ENCODE measurements around the gene PARP8. TPM values are rescaled to one million over a fixed set of nuclear protein-coding genes. Genes with fewer than 3 reads are reported as not detected.

Gene PARP8
- total and polyA plus RNA-seq, 9 of the 15 experiments (the other 6 are each of a cell fraction or from before 2014, with no cell fraction given): 0.03 to 0.31 TPM; not detected in 7

DNA sequence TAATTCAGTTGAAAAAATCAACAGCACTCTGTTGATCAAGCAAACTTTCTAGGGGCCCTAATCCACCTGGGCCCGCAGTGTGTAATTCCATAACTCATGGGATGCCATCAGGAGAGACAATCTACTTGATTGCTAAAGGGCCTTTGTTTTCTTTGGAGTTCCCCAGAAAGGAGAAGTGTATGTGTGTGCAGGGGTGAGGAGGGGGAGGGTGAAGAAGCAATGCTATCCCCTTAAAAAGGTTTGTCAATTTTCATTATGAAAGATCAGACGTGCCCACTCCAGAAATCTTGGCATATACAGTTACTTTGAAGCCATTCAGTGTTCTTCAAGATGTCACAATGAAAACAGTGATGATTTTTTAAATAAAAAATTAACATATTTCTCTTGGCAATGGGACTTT is 6.2 kb downstream of the PARP8 start:
- FAIRE-seq: no peak
- H2AFZ ChIP-seq (ENCODE audit: low read depth, low read length): no peak overlapping the region
- H3K9me3 ChIP-seq (replicated peaks; ENCODE audit: control insufficient read depth, insufficient read depth, low read depth, low read length): no peaks in the 10 kb centered on the region
- no peak overlapping the region for H3K9ac ChIP-seq (ENCODE audit: insufficient read depth in 1 of 2, low read depth in 2 of 2, low read length in 2 of 2)
- WGBS (ENCODE audit: insufficient coverage, low coverage, missing lambda C conversion rate): 4% methylated on average over 2 of the region's 2 CpGs
- in situ Hi-C loops (cut with MboI): no loop called here
- H3K27me3 ChIP-seq (ENCODE audit: control insufficient read depth in 2 of 2, insufficient read depth in 2 of 2, low read length in 2 of 2): no peaks in the 10 kb centered on the region
- H3K4me2 ChIP-seq (ENCODE audit: insufficient read depth, low read length): no peak overlapping the region
- no peak for DNase-seq (ENCODE audit: extremely low read depth in 1 of 4, low spot score in 3 of 4)
- no peaks in the 10 kb centered on the region for H3K79me2 ChIP-seq (ENCODE audit: control insufficient read depth, insufficient read depth, low read length)
- no peak overlapping the region for H3K4me3 ChIP-seq
- H3K27ac ChIP-seq (ENCODE audit: extremely low read depth, low read depth, low read length): no peak overlapping the region
- no peak for ATAC-seq
- no peaks in the 10 kb centered on the region for H3K36me3 ChIP-seq (ENCODE audit: control insufficient read depth, insufficient read depth, low read length)
- no TSS peak for BruUV-seq (replicated peaks)
- ChIA-PET POLR2A (no interaction called here), CTCF (ENCODE audit: low intra/inter-chr PET ratio) (no interaction called here)
- H3K4me1 ChIP-seq (replicated peaks in 1 of 2; ENCODE audit: control insufficient read depth in 2 of 2, insufficient read depth in 2 of 2, low read length in 2 of 2): peaks cover 0 to 2% of the 10 kb centered on the region in 2 experiments; a peak in 1 of 5 replicates
- no peaks in the 10 kb centered on the region for H3K9me1 ChIP-seq (ENCODE audit: control insufficient read depth, insufficient read depth, low read length)
- no peaks in the 10 kb centered on the region for H4K20me1 ChIP-seq (replicated peaks; ENCODE audit: control insufficient read depth, insufficient read depth, low read length)
- intact Hi-C loops (cut with micrococcal nuclease): no loop called here
- no peak for TF ChIP-seq RAD51 (IDR thresholded peaks at IDR 0.05; ENCODE audit: borderline replicate concordance, low read depth)
- no peak for TF ChIP-seq ZNF354B (CRISPR knock-in tag; IDR thresholded peaks at IDR 0.05)
- no peak for TF ChIP-seq NFYB (IDR thresholded peaks at IDR 0.05; ENCODE audit: extremely low read depth, insufficient read length)
- TF ChIP-seq HDAC6 (IDR thresholded peaks at IDR 0.05; ENCODE audit: low read depth, low read length): no peak
- TF ChIP-seq, protein P1, sequence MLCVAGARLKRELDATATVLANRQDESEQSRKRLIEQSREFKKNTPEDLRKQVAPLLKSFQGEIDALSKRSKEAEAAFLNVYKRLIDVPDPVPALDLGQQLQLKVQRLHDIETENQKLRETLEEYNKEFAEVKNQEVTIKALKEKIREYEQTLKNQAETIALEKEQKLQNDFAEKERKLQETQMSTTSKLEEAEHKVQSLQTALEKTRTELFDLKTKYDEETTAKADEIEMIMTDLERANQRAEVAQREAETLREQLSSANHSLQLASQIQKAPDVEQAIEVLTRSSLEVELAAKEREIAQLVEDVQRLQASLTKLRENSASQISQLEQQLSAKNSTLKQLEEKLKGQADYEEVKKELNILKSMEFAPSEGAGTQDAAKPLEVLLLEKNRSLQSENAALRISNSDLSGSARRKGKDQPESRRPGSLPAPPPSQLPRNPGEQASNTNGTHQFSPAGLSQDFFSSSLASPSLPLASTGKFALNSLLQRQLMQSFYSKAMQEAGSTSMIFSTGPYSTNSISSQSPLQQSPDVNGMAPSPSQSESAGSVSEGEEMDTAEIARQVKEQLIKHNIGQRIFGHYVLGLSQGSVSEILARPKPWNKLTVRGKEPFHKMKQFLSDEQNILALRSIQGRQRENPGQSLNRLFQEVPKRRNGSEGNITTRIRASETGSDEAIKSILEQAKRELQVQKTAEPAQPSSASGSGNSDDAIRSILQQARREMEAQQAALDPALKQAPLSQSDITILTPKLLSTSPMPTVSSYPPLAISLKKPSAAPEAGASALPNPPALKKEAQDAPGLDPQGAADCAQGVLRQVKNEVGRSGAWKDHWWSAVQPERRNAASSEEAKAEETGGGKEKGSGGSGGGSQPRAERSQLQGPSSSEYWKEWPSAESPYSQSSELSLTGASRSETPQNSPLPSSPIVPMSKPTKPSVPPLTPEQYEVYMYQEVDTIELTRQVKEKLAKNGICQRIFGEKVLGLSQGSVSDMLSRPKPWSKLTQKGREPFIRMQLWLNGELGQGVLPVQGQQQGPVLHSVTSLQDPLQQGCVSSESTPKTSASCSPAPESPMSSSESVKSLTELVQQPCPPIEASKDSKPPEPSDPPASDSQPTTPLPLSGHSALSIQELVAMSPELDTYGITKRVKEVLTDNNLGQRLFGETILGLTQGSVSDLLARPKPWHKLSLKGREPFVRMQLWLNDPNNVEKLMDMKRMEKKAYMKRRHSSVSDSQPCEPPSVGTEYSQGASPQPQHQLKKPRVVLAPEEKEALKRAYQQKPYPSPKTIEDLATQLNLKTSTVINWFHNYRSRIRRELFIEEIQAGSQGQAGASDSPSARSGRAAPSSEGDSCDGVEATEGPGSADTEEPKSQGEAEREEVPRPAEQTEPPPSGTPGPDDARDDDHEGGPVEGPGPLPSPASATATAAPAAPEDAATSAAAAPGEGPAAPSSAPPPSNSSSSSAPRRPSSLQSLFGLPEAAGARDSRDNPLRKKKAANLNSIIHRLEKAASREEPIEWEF (CRISPR knock-in tag; IDR thresholded peaks at IDR 0.05): no peak
- no peak for TF ChIP-seq HMGN3 (IDR thresholded peaks at IDR 0.05; ENCODE audit: borderline replicate concordance, extremely low read depth, insufficient read length, low read depth, low read length)
- no peak for TF ChIP-seq POLR2G (IDR thresholded peaks at IDR 0.05; ENCODE audit: low read depth, low read length)
- no peak for TF ChIP-seq RBM34 (IDR thresholded peaks at IDR 0.05; ENCODE audit: borderline replicate concordance, insufficient read depth, low read length)
- TF ChIP-seq PHB (CRISPR knock-in tag; IDR thresholded peaks at IDR 0.05): no peak
- no peak for TF ChIP-seq SMC3 (conservative IDR thresholded peaks at IDR 0.05; ENCODE audit: insufficient read depth, low read depth, low read length)
- no peak for TF ChIP-seq CREM (IDR thresholded peaks at IDR 0.05; ENCODE audit: low read depth)
- TF ChIP-seq TFAM (CRISPR knock-in tag; conservative IDR thresholded peaks at IDR 0.05): no peak
- no peak for TF ChIP-seq ZBTB49 (CRISPR knock-in tag; IDR thresholded peaks at IDR 0.05; ENCODE audit: borderline replicate concordance)
- TF ChIP-seq ZNF77 (CRISPR knock-in tag; IDR thresholded peaks at IDR 0.05): no peak
- no peak for TF ChIP-seq ZNF143 (CRISPR knock-in tag; IDR thresholded peaks at IDR 0.05)
- no peak for TF ChIP-seq THRAP3 (IDR thresholded peaks at IDR 0.05; ENCODE audit: borderline replicate concordance)
